MG63 (cell line): ENCODE results near the gene MRPL10. TPM values are rescaled to one million over a fixed set of nuclear protein-coding genes. Genes with fewer than 3 reads are reported as not detected.
A peak's percentile ranks its signal among the peaks of the same experiment; 100 is the strongest.

Experiments
- DNase-seq: peaks from one replicate; pipeline ENCODE4 v3.0.0-alpha.2; 2020
- H3K27me3 ChIP-seq: fragments of 250-450 bp; sonication (Bioruptor Pico); 2 replicates; pipeline ENCODE4 v1.5.1; 2020; ENCODE audit warnings: mild to moderate bottlenecking, moderate library complexity
- H3K36me3 ChIP-seq: fragments of 250-450 bp; sonication (Bioruptor Pico); 2 replicates; pipeline ENCODE4 v1.5.1; 2020; ENCODE audit warnings: mild to moderate bottlenecking, moderate library complexity
- H3K4me3 ChIP-seq: fragments of 250-450 bp; sonication (Bioruptor Pico); 2 replicates; pipeline ENCODE4 v1.5.1; 2020; ENCODE audit warnings: mild to moderate bottlenecking, moderate library complexity
- H3K9me3 ChIP-seq: fragments of 250-450 bp; sonication (Bioruptor Pico); 2 replicates; pipeline ENCODE4 v1.5.1; 2020; ENCODE audit warnings: mild to moderate bottlenecking, moderate library complexity
- total RNA-seq: library from RNA; depleted of rRNA; stranded (reverse); fragments of >200 nt; shearing (Covaris generic); gene quantifications from 2 replicates; pipeline ENCODE4 v1.2.3, GENCODE V29; 2014; ENCODE audit warnings: low replicate concordance

The MRPL10 gene
- total RNA-seq, 1 experiment from 2014 or later, result 63.0 TPM

GRCh38 chr17:47810901-47811635 lies 20.3 kb downstream of the MRPL10 start:
- no peak for DNase-seq
- H3K36me3 ChIP-seq, result peaks cover 28% of the 10 kb centered on the region
- H3K27me3 ChIP-seq, result no peaks in the 10 kb centered on the region
- H3K4me3 ChIP-seq, result no peak overlapping the region
- no peaks in the 10 kb centered on the region for H3K9me3 ChIP-seq

GRCh38 chr17:47810200-47810821 lies 21.0 kb downstream of the MRPL10 start:
- H3K36me3 ChIP-seq, result peaks cover 28% of the 10 kb centered on the region
- no peaks in the 10 kb centered on the region for H3K9me3 ChIP-seq
- peaks cover under 1% of the 10 kb centered on the region; the same call in 1 of the 2 replicates for H3K27me3 ChIP-seq
- no peak overlapping the region for H3K4me3 ChIP-seq
- peak; percentile 65 for DNase-seq

- Histone ChIP-seq H3K27me3 (peaks cover 2% of the 10 kb centered on the region; the same call in 1 of the 2 replicates), H3K36me3 (peaks cover 28% of the 10 kb centered on the region)
- no peak for DNase-seq
Measured at GRCh38 chr17:47808830-47809480, 22.4 kb downstream of the MRPL10 start.

GRCh38 chr17:47808036-47808829 lies 23.1 kb downstream of the MRPL10 start:
- Histone ChIP-seq H3K36me3 (peaks cover 28% of the 10 kb centered on the region), H3K27me3 (peaks cover 2% of the 10 kb centered on the region; the same call in 1 of the 2 replicates), H3K4me3 (no peak overlapping the region), H3K9me3 (no peaks in the 10 kb centered on the region)
- no peak for DNase-seq

More at GRCh38 chr17:47808830-47809480, 22.4 kb downstream of the MRPL10 start:
- H3K9me3 ChIP-seq, result no peaks in the 10 kb centered on the region
- H3K4me3 ChIP-seq, result no peak overlapping the region

- Histone ChIP-seq H3K4me3 (no peak overlapping the region), H3K27me3 (peaks cover 2% of the 10 kb centered on the region; the same call in 1 of the 2 replicates)
- no peak for DNase-seq
Measured at GRCh38 chr17:47807421-47807820, 23.9 kb downstream of the MRPL10 start.

GRCh38 chr17:47806913-47807255 lies 24.5 kb downstream of the MRPL10 start:
- Histone ChIP-seq H3K9me3 (no peaks in the 10 kb centered on the region), H3K36me3 (peaks cover 28% of the 10 kb centered on the region), H3K4me3 (no peak overlapping the region), H3K27me3 (peaks cover 2% of the 10 kb centered on the region; the same call in 1 of the 2 replicates)
- DNase-seq, result no peak

More at GRCh38 chr17:47807421-47807820, 23.9 kb downstream of the MRPL10 start:
- Histone ChIP-seq H3K9me3 (no peaks in the 10 kb centered on the region), H3K36me3 (peaks cover 28% of the 10 kb centered on the region)

- Histone ChIP-seq H3K27me3 (peaks cover 2% of the 10 kb centered on the region; the same call in 1 of the 2 replicates), H3K9me3 (no peaks in the 10 kb centered on the region), H3K4me3 (no peak overlapping the region), H3K36me3 (peaks cover 28% of the 10 kb centered on the region)
- no peak for DNase-seq
Measured at GRCh38 chr17:47806026-47806912, 25.1 kb downstream of the MRPL10 start.

GRCh38 chr17:47804461-47804860 lies 26.9 kb downstream of the MRPL10 start:
- Histone ChIP-seq H3K4me3 (no peak overlapping the region), H3K36me3 (peaks cover 21% of the 10 kb centered on the region), H3K27me3 (peaks cover 4% of the 10 kb centered on the region), H3K9me3 (no peaks in the 10 kb centered on the region)
- DNase-seq, result no peak

GRCh38 chr17:47803751-47804150 lies 27.6 kb downstream of the MRPL10 start:
- no peak for DNase-seq
- Histone ChIP-seq H3K27me3 (peaks cover 7% of the 10 kb centered on the region), H3K4me3 (no peak overlapping the region), H3K9me3 (no peaks in the 10 kb centered on the region), H3K36me3 (peaks cover 14% of the 10 kb centered on the region)

GRCh38 chr17:47803201-47803600 lies 28.1 kb downstream of the MRPL10 start:
- no peak for DNase-seq
- Histone ChIP-seq H3K27me3 (peaks cover 7% of the 10 kb centered on the region), H3K9me3 (no peaks in the 10 kb centered on the region), H3K36me3 (peaks cover 9% of the 10 kb centered on the region), H3K4me3 (no peak overlapping the region)

GRCh38 chr17:47802341-47803022 lies 28.9 kb downstream of the MRPL10 start:
- peaks cover 8% of the 10 kb centered on the region for H3K36me3 ChIP-seq
- no peak overlapping the region for H3K4me3 ChIP-seq
- no peaks in the 10 kb centered on the region for H3K9me3 ChIP-seq
- peaks cover 10% of the 10 kb centered on the region for H3K27me3 ChIP-seq
- DNase-seq, result peak; percentile 32

- no peak for DNase-seq
- peaks cover 2% of the 10 kb centered on the region; the same call in 1 of the 2 replicates for H3K36me3 ChIP-seq
- H3K27me3 ChIP-seq, result peaks cover 16% of the 10 kb centered on the region
- H3K9me3 ChIP-seq, result no peaks in the 10 kb centered on the region
- H3K4me3 ChIP-seq, result no peak overlapping the region
Measured at GRCh38 chr17:47801906-47802305, 29.4 kb downstream of the MRPL10 start.

GRCh38 chr17:47801176-47801765 lies 30.1 kb downstream of the MRPL10 start:
- H3K27me3 ChIP-seq, result peaks cover 20% of the 10 kb centered on the region
- H3K9me3 ChIP-seq, result no peaks in the 10 kb centered on the region
- DNase-seq, result no peak
- H3K4me3 ChIP-seq, result no peak overlapping the region
- H3K36me3 ChIP-seq, result no peaks in the 10 kb centered on the region

GRCh38 chr17:47800686-47801085 lies 30.7 kb downstream of the MRPL10 start:
- H3K27me3 ChIP-seq, result peaks cover 26% of the 10 kb centered on the region
- no peaks in the 10 kb centered on the region for H3K9me3 ChIP-seq
- H3K36me3 ChIP-seq, result no peaks in the 10 kb centered on the region
- DNase-seq, result no peak
- no peak overlapping the region for H3K4me3 ChIP-seq

GRCh38 chr17:47797797-47798196 lies 33.5 kb downstream of the MRPL10 start:
- no peaks in the 10 kb centered on the region for H3K9me3 ChIP-seq
- no peak overlapping the region for H3K4me3 ChIP-seq
- no peak for DNase-seq
- peaks cover 53% of the 10 kb centered on the region for H3K27me3 ChIP-seq
- H3K36me3 ChIP-seq, result no peaks in the 10 kb centered on the region
